ENCODE data around the gene FRMD4A.
A peak's percentile ranks its signal among the peaks of the same experiment; 100 is the strongest.
"Not testable (repeated sequence)": the region's sequence is repeated elsewhere in the genome, so short reads cannot be mapped to it uniquely, and the experiment has no call there.

Gene FRMD4A

DNA sequence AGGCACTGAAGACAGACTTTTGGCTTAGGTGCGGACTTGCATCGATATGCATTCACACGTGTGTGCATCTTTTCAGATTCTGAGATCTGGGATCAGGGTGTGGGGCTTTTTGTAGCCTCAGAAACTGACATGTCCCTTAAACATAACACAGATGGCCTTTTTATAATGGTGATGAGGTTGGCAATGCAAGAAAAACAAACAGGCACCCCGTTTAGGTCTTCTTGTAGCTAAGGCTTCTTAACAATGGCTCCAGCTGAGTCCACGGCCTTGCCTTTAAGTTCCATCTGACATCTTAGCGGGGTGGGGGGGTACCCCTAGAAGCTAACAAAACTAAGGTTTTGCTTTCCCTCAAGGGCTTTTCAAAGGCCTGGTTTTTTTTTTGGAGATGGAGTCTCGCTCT lies 597.7 kb downstream of the FRMD4A start:
- no peak for DNase-seq

DNA sequence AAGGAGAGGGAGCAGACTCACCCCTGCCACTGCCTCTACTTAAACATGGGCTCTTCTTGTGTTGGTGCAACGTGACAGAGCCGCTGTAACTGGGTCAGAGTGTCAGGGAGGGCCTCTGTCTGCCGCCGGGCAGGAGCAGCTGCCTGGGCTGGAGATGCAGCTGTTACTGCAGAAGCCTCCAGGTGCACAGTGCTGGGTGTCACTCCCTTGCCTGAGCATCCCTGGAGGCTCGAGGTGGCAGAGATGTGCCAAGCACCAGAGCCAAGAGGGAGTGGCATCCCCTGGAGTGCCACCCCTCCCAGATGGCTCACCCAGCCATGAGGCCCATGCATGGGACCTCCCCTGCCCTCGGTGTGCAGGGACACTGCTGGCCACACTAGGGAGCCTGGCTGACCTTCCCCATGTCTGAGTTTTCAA lies 598.3 kb downstream of the FRMD4A start:
- no peak for DNase-seq

DNA sequence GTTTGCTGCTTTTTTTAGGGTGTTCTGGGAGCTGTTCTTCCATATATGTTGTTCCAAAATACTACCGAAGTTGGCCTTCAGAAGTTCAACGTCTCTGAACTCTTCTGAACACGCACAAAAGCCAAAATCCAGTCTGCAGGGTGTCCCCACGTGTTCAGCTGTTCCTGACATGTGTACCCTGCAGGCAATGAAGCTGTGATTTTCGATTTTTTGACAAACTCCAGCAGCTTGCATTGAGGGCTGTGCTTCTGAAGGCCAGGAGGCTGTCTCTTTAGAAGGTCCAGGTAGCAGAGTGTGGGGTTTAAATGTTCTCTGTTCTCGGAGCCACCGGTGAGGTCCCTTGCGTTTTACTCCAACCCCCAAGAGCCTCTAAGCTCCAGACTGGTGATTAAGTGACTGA lies 598.9 kb downstream of the FRMD4A start:
- no peak for DNase-seq

DNA sequence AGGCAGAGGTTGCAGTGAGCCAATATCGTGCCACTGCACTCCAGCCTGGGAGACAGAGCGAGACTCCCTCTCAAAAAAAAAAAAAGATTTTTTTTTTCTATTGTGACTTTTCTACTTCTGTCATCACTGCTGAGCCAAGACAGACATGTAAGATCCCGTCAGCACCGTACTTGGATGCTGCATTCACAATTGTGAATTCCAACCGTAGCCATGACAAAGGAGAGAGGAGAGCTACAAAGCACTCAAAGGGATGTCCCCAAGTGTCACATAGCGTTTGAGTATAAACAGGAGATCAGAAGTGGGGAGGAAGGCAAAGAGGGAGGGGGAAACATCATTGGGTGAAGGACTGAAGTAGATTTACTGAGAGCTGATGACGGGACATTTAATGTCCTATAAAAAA lies 599.8 kb downstream of the FRMD4A start:
- DNase-seq = no peak

DNA sequence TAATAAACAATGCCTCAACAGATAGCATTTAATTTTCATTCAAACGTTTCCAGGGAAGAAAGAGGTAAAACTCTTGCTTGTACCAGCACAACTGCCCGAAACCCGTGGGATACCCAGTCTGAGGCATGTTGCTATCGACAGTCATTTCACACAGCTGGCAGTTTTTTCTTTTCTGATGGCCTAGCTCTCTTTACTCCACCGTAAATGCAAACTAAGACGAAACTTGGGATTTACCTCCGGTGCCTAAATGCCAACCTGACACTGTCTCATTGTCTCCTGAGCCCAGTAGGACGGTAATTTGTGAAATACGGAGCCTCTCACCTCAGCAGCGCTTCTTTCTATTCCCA lies 600.4 kb downstream of the FRMD4A start:
- DNase-seq = no peak

DNA sequence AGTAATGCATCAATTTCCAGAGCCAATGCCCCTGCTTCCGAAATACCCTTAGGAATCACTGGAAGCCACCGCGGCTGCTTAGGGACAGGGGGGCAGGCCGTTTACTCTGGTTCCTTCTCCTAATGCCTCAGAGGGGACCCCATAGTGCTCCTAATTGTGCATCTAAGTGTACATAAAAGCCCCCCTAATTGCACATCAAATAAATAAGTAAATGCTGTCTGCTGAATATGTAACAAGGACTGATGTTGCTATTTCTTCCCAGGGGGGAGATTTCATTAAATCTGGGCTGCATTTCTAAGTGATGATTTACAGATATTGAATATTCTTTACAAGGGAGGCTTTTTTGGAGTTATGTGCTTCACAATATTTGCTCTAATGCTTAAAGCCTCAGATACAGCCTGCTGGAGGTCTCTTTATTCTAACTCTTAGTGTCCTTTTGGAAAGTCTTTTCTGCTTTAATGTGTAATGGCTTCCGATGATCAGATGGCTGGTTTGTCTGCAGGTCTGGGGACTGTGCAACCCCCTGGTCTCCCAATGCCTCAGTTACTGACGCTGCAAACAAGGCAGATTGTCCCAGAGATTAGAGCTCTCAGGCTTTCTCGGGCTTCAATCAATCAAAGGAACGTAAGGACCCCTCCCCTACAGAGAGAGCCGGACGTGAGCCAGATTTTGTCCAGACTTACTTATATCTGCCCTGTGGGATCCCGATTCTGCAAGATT lies 601.0 kb downstream of the FRMD4A start:
- DNase-seq = no peak

DNA sequence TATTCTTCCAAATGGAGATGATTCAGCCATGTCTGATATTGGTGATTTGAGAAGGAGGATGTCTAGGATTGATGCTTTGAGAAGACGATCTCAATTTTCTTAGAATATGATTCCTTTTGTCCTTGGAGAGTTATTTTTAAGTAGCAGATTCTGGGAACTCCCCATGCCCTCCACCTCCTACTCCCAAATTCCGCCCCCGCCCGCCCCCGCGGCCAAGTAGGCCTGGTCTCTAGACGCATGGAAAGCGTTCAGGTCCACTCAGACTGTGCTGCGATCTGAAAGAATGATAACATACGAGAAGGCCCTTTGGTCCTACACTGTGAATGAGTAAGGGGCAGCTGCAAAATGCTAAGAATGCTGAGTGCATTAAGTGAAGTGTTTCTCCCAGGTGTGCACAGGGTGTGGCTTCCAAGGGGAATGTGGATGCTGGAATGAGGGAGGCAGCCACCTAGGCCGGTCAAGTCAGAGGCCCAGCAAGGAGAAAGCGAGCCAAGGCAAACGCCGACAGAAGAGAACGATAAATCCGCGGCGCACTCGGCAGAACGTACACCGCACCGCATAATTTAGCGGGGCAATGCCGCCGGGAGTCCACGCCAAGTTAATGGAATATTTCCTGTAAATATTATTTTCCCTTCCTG lies 601.7 kb downstream of the FRMD4A start:
- no peak for DNase-seq

DNA sequence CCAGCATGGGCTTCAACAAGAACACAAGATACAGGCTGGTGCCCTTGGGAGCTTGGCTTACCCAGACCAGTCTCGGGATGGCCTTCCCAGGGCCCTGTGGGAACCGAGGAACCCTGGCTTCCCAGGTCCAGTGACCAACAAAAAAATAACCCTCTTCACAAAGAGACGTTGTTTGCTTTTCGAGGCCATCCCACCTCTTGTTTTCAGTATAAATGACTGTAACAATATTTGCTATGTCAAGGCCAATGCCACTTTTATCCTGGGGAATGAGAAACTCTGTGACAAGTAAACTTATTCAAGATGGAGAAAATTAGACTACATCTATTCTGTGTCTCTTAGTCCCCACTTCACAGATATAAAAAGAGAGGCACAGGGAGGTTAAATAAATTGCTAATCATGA lies 605.1 kb downstream of the FRMD4A start:
- DNase-seq = no peak

DNA sequence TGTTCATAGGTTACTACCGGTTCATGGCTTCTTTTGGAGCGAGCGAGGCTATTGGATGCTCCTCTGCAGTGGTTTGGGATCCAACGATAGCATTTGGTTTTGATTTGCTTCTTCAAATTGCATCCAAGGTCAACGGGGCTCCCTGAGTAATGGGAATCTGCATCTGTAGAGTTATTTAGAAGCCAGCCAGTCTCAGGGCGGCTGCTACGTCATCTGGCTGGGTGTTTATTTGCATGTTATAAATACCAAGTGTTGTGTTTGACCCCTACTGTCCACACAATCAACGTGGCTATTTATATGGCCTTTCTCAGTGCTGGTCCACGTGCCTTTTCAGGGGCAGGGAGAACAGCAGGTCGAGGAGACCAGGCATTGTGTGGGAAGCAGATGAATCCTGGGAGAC lies 606.2 kb downstream of the FRMD4A start:
- no peak for DNase-seq

DNA sequence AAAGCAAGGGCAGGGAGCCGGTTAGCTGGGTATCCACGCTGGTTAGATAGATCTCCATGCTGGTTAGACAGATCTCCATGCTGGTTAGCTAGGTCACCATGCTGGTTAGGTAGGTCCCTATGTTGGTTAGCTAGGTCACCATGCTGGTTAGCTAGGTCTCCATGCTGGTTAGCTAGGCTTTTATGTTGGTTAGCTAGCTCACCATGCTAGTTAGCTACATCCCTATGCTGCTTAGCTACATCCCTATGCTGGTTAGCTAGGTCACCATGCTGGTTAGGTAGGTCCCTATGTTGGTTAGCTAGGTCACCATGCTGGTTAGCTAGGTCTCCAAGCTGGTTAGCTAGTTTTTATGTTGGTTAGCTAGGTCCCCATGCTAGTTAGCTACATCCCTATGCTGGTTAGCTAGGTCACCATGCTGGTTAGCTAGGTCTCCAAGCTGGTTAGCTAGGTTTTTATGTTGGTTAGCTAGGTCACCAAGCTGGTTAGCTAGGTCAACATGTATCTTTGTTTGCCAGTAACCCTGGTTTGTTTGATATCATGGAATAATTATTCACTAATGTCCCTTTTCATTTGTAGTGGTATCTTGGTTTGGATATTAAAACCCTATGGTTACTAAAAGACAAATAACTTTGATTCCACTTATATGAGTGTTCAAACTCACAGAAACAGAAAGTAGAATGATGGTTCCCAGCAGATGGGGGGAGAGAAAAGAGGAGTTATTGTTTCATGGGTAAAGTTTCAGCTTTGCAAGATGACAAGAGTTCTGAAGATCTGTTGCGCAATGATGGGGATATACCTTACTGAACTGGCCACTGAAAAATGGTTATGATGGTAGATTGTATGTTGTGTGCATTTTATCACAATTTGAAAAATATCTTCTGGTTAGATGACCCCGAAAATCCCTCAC lies 607.7 kb downstream of the FRMD4A start:
- DNase-seq = no peak

DNA sequence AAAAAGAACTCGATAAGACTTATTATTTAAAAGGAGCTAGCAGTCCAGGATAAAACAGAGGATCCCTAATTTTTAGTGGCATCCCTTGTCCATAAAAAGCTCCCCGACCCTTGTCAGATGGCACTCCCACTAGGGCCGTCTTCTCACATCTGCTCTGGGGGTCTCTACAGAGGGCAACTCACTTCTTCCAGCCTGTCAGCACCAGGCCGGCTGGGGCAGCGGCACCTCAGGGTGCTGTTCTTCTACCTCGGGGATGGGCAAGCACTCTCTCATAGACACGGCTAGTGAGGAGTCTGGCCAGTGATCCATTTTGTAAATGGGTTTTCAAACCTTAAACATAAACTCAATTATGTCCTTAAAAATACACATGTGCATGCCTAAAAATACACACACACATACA lies 609.2 kb downstream of the FRMD4A start:
- no peak for DNase-seq

DNA sequence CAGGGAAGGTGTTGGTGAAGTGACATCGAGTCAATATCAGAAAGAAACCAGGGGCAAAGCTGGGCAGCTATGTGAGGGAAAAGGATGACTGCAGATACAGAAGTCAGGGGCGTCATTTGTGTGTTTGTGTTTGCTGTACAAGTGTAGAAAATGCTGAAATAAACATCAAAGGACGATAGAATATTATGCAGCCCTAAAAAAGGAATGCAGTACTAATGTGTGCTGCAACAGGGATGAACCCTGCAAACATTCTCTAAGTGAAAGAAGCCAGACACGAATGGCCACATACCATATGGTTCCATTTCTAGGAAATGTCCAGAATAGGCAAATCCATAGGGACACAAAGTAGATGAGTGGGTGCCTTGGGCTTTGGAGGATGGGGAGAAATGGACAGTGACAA lies 610.0 kb downstream of the FRMD4A start:
- no peak for DNase-seq

DNA sequence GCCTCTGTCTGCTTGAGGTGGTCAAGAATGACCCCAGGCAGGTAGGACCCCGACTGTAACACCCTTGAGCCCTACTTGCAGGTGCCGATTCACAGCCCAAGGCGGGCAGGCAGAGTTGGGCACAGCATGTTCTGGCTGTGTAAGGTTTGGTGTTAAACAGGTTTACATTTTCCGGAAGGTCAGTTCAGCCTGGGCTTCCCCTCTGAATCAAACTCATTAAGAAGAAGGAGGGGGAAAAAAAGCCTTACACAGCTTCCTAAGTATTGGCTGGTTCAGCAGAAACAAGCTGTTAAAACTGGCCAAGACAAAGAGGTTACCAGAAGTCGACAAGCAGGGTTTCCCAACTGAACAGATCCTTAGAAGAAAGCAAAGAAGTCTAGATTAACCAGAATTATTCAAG lies 611.3 kb downstream of the FRMD4A start:
- no peak for DNase-seq

DNA sequence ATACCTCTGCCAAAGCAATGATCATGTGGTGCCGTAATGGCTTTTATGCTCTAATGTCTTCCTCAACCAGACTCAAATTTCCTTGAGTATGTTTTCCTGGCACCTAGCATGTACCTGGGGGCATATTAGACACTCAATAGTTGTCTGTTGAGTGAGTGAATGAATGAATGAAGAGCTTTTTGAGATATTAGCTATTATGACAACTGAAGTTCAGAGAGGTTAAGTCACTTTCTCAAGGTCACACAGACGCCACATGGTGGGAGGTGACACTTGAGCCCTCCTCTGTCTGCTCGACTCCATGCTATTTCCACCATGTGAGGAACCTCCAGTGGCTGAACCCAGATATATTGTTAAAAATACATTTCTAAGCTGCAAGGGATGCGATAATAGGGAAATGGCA lies 611.9 kb downstream of the FRMD4A start:
- DNase-seq = no peak

DNA sequence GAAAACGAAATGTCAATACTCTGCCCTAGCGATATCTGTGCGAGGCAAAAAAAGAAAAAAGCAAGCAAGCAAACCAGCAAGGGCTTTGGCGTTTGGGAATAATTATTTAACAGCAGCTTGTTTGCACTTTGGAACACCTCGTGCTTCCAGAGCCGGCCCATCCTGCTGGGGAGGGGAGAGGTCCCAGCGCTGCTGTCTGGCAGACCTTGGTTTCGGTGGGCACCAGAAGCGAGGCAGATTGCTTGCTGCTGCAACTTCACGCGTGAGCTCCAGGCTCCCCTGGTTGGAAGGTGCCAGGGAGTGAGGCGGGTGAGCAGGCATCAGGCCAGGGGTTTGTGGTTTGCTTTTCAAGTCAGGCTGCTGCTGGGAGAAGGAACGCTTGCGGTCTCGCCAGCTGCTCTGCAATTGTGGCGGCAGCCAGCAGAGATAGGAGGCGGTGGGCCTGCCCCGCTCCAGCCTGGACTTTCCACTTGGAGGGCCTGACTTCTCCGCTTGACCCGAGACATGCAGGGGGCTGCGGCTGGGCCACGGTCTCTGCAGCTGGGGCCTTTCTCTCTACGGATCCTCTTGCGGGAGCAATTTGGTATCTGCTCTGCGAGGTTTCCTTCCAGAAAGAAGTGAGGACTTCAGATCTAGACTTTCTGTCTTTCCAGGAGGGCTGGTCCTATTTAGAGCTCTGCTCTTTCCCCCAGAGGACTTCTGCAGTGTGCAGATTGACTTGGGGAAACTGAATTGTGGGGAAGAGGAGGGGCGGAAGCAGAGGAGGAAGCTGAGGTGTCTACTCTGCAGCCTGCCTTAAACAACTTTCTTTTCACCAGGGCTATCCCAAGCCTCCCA lies 612.6 kb downstream of the FRMD4A start:
- DNase-seq = peak; percentile 24

DNA sequence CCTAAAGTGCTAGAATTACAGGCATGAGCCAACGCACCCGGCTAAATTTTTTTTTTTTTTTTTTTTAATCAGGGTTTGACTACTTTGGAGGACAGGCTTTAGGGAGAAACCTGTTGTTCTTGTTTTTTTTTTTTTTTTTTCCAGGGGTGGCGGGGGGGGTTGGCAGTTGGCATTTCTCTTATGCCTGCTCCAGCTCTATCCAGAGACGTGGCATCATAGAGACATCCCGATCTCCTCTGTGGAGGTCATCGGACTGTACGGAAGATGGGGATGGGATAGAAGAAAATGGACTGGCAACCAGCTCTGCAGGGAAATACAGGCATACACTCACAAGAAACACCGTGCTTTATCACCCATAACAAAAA lies 613.2 kb downstream of the FRMD4A start:
- DNase-seq = no peak

DNA sequence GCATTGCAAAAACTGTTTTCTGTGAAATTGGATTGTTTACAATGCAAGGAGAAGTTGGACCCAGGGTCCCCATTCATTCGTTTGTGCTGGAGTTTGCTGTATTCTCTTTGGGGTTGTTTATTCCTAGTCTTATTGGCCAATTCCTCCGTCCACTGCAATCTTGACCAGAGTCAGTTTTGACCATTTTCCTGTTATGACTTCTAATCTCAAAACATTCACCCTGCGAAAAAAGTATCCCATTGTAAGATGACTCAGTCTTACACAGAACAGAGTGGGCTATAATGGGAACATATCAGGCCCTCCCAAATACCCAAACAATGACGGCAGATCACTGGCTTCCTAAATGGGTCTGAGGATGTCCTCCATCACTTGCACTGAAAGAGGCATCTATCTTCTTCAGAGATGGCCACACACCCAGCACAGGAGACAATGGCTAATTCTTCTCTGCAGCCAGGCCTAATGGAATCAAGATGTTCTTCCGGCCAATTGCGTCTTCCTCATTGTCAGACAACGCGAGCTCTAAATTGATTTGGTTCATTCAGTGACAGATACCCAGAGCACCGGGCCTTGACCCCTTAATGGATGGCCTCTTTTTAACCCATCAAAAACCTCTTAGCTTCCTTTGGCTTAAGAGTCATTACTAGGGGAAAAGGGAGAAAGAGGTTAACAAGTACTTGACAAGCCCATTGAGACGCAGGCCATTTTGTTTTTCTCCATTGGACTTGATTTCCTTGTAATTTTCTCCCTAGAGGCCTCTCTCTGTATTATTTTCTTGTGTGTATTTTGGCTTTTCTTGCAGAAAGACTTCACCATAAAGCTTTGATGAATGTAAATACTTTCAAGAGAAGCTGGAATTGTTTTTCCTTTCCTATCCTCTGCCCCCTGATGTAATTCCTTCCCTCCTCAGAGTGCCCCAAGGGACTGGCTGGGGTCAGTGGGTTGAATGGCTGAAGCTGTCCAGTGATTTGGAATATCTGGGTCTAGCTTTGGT lies 614.3 kb downstream of the FRMD4A start:
- DNase-seq = no peak

DNA sequence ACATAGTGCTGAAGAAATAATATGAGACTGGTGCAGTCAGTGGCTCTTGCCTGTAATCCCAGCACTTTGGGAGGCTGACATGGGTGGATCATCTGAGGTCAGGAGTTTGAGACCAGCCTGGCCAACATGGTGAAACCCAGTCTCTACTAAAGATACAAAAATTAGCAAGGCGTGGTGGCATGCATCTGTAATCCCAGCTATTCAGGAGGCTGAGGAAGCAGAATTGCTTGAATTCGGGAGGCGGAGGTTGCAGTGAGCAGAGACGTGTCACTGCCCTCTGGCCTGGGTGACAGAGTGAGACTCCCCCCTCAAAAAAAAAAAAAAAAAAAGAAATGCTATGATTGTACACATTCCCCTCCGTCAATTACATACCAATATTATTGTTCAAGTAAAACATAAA lies 615.1 kb downstream of the FRMD4A start:
- DNase-seq = not testable (repeated sequence)

DNA sequence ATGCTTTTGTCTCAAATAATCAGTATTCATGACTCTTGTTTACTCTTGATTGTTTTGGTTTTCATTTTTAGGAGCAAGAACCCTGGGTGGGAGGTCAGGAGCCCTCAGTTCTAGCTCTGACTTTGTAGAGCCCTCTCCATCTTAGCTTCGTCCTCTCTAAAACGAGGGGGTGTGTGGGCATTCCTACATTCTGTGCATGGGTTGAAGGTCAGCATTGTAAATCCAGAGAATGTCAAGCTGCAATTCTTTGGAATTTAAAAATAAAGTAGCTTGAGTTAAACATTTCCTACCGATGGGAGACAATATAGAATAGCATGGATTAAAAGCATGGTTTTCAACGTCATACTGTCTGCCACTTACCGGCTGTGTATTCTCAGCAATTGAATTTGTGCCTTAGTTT lies 615.6 kb downstream of the FRMD4A start:
- no peak for DNase-seq

DNA sequence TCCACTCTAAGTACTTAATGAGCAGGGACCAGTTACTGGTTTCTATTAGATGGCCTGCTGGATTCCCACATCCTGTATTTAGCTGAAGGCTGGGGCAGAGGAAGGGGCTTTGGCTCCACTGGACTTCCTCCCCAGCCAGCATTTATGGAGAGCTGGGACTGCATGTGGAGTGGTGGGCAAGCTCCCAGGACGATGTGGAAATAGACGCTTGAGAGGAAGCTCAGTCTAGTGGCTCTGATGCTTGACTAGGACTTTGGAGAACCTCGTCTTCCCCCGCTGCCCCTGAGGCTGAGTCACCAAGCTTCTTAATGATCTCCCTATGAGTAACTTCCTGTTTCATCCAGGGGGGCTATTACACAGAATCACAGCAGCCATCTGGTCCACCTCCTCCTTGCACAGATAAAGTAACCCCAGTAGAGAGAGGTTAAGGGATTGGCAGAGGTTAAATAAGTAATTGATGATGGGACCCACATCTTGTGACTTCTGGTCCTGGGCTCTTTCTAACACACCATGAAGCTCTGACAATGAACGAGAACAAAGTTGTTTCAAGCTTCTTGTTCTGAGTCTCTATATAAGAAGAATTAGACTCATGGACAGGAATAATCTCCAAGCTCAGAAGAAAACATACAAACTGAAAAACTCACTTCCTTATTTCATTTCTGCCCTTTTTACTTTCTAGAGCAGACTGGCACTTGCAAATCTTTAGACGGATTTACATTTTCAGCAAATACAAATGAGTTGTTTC lies 617.7 kb downstream of the FRMD4A start:
- DNase-seq = no peak

DNA sequence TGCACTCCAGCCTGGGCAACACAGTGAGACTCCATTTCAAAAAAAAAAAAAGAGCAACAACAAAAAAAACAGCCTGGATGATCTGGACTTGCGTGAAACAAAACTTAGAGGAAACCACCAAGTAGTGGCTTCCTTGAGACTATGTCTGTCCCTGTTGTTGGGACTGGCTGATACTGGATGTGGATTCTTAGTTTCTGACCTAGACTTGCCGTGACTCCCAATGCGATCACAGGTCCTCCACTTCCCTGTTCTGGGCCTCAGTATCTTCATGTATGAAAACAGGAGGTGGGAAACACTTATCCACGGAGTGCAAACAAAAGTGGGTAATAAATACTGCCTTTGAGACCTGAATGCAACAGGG lies 618.3 kb downstream of the FRMD4A start:
- DNase-seq = no peak
